Mesendoderm (in vitro differentiated cells): Measurements from ENCODE around the gene CAP1.
A peak's percentile ranks its signal among the peaks of the same experiment; 100 is the strongest.

Experiments
- DNase-seq: peaks from one replicate; pipeline ENCODE4 v3.0.0; 2013
- H2AK5ac ChIP-seq: 2 replicates; pipeline ENCODE4 v1.6.1; 2013; ENCODE audit warnings: low read length, inconsistent platforms
- H2BK120ac ChIP-seq: 2 replicates; pipeline ENCODE4 v1.6.1; 2013; ENCODE audit warnings: low read depth, mild to moderate bottlenecking, low read length, moderate library complexity, mixed read lengths
- H2BK15ac ChIP-seq: replicated peaks from 2 replicates; pipeline ENCODE4 v1.6.1; 2013; ENCODE audit warnings: low read depth, mild to moderate bottlenecking, moderate library complexity
- H2BK5ac ChIP-seq: 2 replicates; pipeline ENCODE4 v1.6.1; 2013; ENCODE audit warnings: low read length, inconsistent platforms
- H3K18ac ChIP-seq: 2 replicates; pipeline ENCODE4 v1.6.1; 2013; ENCODE audit warnings: mild to moderate bottlenecking, low read length, mixed read lengths
- H3K23ac ChIP-seq: one replicate; pipeline ENCODE4 v1.6.1; 2013; ENCODE audit warnings: low read length
- H3K27ac ChIP-seq: 2 replicates; pipeline ENCODE4 v1.5.1; 2013; ENCODE audit warnings: low read depth, mild to moderate bottlenecking, inconsistent platforms, low read length, moderate library complexity
- H3K27me3 ChIP-seq: 2 replicates; pipeline ENCODE4 v1.6.1; 2013; ENCODE audit warnings: low read length, control low read depth, mild to moderate bottlenecking, inconsistent platforms; ENCODE audit not compliant: insufficient read depth, poor library complexity
- H3K36me3 ChIP-seq: 2 replicates; pipeline ENCODE4 v1.6.1; 2013; ENCODE audit warnings: low read length, inconsistent platforms; ENCODE audit not compliant: control insufficient read depth, insufficient read depth
- H3K4ac ChIP-seq: one replicate; pipeline ENCODE4 v1.6.1; 2013; ENCODE audit warnings: low read depth, mild to moderate bottlenecking, low read length, moderate library complexity
- H3K4me1 ChIP-seq: 2 replicates; pipeline ENCODE4 v1.6.1; 2013; ENCODE audit warnings: low read depth, low read length, inconsistent platforms; ENCODE audit not compliant: control insufficient read depth
- H3K4me2 ChIP-seq: 2 replicates; pipeline ENCODE4 v1.6.1; 2013; ENCODE audit warnings: low read length
- H3K4me3 ChIP-seq: 2 replicates; pipeline ENCODE4 v1.5.1; 2013; ENCODE audit warnings: mild to moderate bottlenecking, low read length
- H3K56ac ChIP-seq: one replicate; pipeline ENCODE4 v1.6.1; 2013; ENCODE audit warnings: low read length
- H3K79me1 ChIP-seq: 2 replicates; pipeline ENCODE4 v1.6.1; 2013; ENCODE audit warnings: low read length, inconsistent platforms
- H3K79me2 ChIP-seq: 2 replicates; pipeline ENCODE4 v1.6.1; 2013; ENCODE audit warnings: mild to moderate bottlenecking, low read length; ENCODE audit not compliant: control insufficient read depth, insufficient read depth
- H3K9ac ChIP-seq: 2 replicates; pipeline ENCODE4 v1.6.1; 2013; ENCODE audit warnings: low read length, inconsistent platforms
- H4K5ac ChIP-seq: one replicate; pipeline ENCODE4 v1.6.1; 2013; ENCODE audit warnings: low read length
- H4K8ac ChIP-seq: one replicate; pipeline ENCODE4 v1.6.1; 2013; ENCODE audit warnings: low read depth, mild to moderate bottlenecking, control low read depth, low read length, moderate library complexity
- WGBS: extraction: QIAGEN DNeasy Blood & Tissue Kit; methylation state at CpG from one replicate; pipeline ENCODE4 v1.1.7; 2013; ENCODE audit warnings: low lambda C conversion rate, missing lambda C conversion rate; ENCODE audit not compliant: insufficient coverage; ENCODE audit errors: extremely low coverage; 5-methylcytosine and 5-hydroxymethylcytosine counted together

Gene CAP1

DNA sequence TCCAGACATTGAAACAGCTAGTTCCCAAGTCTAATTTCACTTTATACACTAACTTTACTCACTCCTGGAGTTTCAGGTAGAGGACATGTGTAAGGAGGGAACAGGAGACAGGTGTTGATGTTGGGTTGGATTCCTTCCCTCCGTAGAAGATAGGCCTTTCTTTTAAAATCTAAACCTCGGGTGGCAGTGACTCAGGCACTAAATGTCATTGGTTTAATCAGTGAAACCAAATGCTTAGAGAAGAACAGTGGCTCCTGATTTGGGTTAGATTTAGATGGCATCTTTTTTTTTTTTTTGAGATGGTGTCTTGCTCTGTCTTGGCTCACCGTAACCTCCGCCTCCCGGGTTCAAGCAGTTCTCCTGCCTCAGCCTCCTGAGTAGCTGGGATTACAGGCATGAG, 7.2 kb downstream of the CAP1 start:
- peaks cover 20% of the 10 kb centered on the region for H3K79me1 ChIP-seq
- no peak overlapping the region for H3K4me2 ChIP-seq
- H3K18ac ChIP-seq = no peak overlapping the region
- DNase-seq = no peak
- no peak overlapping the region for H3K4me3 ChIP-seq
- H2AK5ac ChIP-seq = no peak overlapping the region
- no peak overlapping the region for H3K4ac ChIP-seq
- H4K5ac ChIP-seq = no peak overlapping the region
- H3K4me1 ChIP-seq = no peaks in the 10 kb centered on the region
- H3K79me2 ChIP-seq = peaks cover 71% of the 10 kb centered on the region
- no peaks in the 10 kb centered on the region for H3K27me3 ChIP-seq
- H3K27ac ChIP-seq = no peak overlapping the region
- H3K9ac ChIP-seq = no peak overlapping the region
- peak overlapping the region; percentile 39 for H4K8ac ChIP-seq
- H2BK5ac ChIP-seq = no peak overlapping the region
- H3K56ac ChIP-seq = no peak overlapping the region
- H3K36me3 ChIP-seq = peaks cover 3% of the 10 kb centered on the region
- H3K23ac ChIP-seq = no peak overlapping the region
- H2BK15ac ChIP-seq = no peak overlapping the region
- no peak overlapping the region for H2BK120ac ChIP-seq
- WGBS = no CpG with 5 or more reads among the region's 5 CpGs

DNA sequence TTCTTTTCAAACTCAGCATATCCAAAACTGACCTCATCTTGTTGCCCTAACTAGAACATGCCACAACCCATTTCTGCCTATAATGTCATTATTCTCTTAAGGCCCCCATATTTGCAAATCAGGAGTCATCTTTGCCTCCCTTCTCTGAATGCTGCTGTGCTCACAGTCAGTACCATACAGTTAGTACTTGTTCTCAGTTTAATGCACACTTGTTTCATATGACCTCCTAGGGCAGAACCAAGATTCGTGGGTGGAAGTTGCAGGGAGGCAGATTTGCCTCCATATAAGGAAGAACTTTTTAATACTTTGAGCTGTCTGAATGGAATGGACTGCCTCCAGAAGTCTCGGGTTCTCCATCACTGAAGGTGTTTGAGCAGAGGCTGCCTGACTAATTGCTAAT, 9.2 kb downstream of the CAP1 start:
- H3K9ac ChIP-seq = no peak overlapping the region
- no peak overlapping the region for H3K4me2 ChIP-seq
- no peak for DNase-seq
- no peaks in the 10 kb centered on the region for H3K4me1 ChIP-seq
- H4K8ac ChIP-seq = no peak overlapping the region
- H2AK5ac ChIP-seq = no peak overlapping the region
- no peak overlapping the region for H3K4ac ChIP-seq
- no peak overlapping the region for H3K27ac ChIP-seq
- no peak overlapping the region for H3K18ac ChIP-seq
- no peak overlapping the region for H2BK15ac ChIP-seq
- no peak overlapping the region for H4K5ac ChIP-seq
- no peak overlapping the region for H2BK5ac ChIP-seq
- no peak overlapping the region for H3K56ac ChIP-seq
- peaks cover 68% of the 10 kb centered on the region for H3K79me2 ChIP-seq
- no CpG with 5 or more reads among the region's 2 CpGs for WGBS
- H2BK120ac ChIP-seq = no peak overlapping the region
- H3K36me3 ChIP-seq = peaks cover 3% of the 10 kb centered on the region
- H3K79me1 ChIP-seq = peaks cover 20% of the 10 kb centered on the region
- no peak overlapping the region for H3K4me3 ChIP-seq
- H3K23ac ChIP-seq = no peak overlapping the region
- H3K27me3 ChIP-seq = no peaks in the 10 kb centered on the region

DNA sequence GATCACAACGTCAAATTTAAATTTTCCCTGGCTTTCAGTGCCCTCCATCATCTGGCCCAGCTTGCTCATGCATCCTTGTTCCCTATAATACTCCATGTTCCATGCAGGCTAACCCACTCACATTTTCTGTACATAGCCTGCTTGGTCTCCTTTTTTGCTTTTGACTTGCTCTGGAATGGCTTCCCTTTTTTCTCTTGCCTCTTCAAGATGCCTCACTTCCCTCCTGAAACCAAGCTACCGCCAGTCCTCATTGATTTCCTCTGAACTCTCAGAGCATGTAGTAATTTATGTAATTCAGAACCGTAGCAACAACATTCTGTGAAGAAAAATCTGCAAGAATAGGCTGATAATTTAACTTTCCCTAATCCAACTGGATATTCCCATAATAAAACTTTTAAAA, 10.3 kb downstream of the CAP1 start:
- peaks cover 16% of the 10 kb centered on the region for H3K79me1 ChIP-seq
- H3K27ac ChIP-seq = no peak overlapping the region
- WGBS = no CpG with 5 or more reads among the region's 3 CpGs
- no peak overlapping the region for H2BK15ac ChIP-seq
- H3K36me3 ChIP-seq = peaks cover 3% of the 10 kb centered on the region
- no peak overlapping the region for H3K4ac ChIP-seq
- H3K4me1 ChIP-seq = no peaks in the 10 kb centered on the region
- H3K27me3 ChIP-seq = no peaks in the 10 kb centered on the region
- H4K5ac ChIP-seq = no peak overlapping the region
- no peak overlapping the region for H3K4me3 ChIP-seq
- no peak overlapping the region for H4K8ac ChIP-seq
- H2BK120ac ChIP-seq = no peak overlapping the region
- no peak overlapping the region for H3K18ac ChIP-seq
- DNase-seq = no peak
- H3K79me2 ChIP-seq = peaks cover 68% of the 10 kb centered on the region
- H3K56ac ChIP-seq = no peak overlapping the region
- H3K23ac ChIP-seq = no peak overlapping the region
- no peak overlapping the region for H2AK5ac ChIP-seq
- no peak overlapping the region for H2BK5ac ChIP-seq
- no peak overlapping the region for H3K4me2 ChIP-seq
- no peak overlapping the region for H3K9ac ChIP-seq

DNA sequence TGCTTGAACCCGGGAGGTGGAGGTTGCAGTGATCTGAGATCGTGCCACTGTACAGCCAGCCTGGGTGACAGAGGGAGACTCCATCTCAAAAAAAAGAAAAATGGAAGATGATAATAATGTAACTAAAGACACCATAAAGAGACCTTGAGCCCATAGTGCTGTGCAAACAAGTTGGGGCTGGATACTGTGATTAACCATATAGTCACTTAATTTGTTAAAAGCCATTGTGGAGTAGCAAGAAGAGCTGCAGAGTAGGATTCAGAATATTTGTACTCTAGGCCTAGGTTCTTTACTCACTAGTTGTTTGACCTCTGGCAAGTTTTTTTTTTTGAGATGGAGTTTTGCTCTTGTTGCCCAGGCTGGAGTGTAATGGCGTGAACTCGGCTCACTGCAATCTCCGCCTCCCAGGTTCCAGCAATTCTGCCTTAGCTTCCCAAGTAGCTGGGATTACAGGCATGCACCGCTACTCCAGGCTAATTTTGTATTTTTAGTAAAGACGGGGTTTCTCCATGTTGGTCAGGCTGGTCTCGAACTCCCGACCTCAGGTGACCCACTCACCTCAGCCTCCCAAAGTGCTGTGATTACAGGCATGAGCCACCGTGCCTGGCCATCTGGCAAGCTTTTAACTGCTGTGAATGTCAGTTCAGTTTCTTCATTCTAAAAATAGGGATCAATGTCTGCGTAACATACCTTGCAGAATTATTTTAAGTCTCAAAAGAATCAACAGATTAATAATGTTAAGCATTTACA, 12.8 kb downstream of the CAP1 start:
- Histone ChIP-seq H3K79me2 (peaks cover 66% of the 10 kb centered on the region), H3K36me3 (peaks cover 3% of the 10 kb centered on the region), H3K9ac (no peak overlapping the region), H2AK5ac (no peak overlapping the region), H2BK5ac (no peak overlapping the region), H3K79me1 (peaks cover 22% of the 10 kb centered on the region), H3K27me3 (no peaks in the 10 kb centered on the region), H3K4ac (no peak overlapping the region), H3K27ac (no peak overlapping the region), H3K23ac (no peak overlapping the region), H3K18ac (no peak overlapping the region), H2BK120ac (no peak overlapping the region), H3K4me2 (no peak overlapping the region), H4K5ac (no peak overlapping the region), H3K4me1 (no peaks in the 10 kb centered on the region), H2BK15ac (no peak overlapping the region), H3K56ac (no peak overlapping the region), H3K4me3 (no peak overlapping the region), H4K8ac (no peak overlapping the region)
- DNase-seq = no peak
- WGBS = no CpG with 5 or more reads among the region's 11 CpGs

DNA sequence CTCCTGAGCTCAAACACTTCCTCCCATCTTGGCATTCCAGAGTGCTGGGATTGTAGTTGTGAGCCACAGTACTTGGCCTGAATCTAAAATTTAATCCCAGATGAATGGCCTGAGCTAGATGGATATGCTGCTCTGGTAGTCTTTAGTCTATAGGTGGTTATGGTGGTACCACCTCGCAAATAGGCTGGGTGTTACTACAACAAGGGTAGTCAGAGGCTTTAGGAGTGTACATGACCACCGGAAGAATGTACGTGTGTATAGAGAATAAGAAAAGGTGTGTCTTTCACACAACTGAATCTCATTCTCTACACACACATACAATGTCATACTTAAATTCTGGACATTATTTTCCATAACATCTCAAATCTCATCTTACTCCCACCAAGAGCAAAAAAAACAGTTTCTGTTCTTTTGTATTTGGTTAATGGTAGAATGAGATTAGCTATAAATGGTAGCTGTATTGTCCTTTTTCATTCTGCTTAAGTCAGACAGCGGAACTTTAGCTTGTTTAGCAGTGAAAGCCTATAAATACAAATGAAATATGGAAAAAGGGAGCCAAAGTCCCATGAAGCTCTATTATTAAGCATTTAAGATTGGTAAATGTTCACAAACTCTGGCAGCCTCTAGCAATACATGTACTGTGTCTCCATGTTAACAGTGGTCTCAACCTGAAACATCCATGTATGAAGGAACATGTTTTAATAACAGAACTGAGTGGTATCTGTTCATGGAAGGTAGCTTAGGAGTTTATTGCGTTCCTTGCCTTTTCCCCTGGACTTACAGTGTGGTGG, 16.2 kb downstream of the CAP1 start:
- no peak overlapping the region for H2AK5ac ChIP-seq
- no CpG with 5 or more reads among the region's 5 CpGs for WGBS
- H3K27ac ChIP-seq = no peak overlapping the region
- H3K79me2 ChIP-seq = peaks cover 51% of the 10 kb centered on the region
- H3K4me1 ChIP-seq = peaks cover 4% of the 10 kb centered on the region
- H3K36me3 ChIP-seq = peaks cover 6% of the 10 kb centered on the region
- H3K4ac ChIP-seq = no peak overlapping the region
- no peaks in the 10 kb centered on the region for H3K27me3 ChIP-seq
- no peak overlapping the region for H4K5ac ChIP-seq
- H3K56ac ChIP-seq = no peak overlapping the region
- no peak overlapping the region for H3K18ac ChIP-seq
- H2BK15ac ChIP-seq = no peak overlapping the region
- DNase-seq = no peak
- peaks cover 17% of the 10 kb centered on the region for H3K79me1 ChIP-seq
- H3K4me3 ChIP-seq = no peak overlapping the region
- no peak overlapping the region for H3K9ac ChIP-seq
- no peak overlapping the region for H2BK120ac ChIP-seq
- no peak overlapping the region for H4K8ac ChIP-seq
- no peak overlapping the region for H2BK5ac ChIP-seq
- H3K4me2 ChIP-seq = no peak overlapping the region
- H3K23ac ChIP-seq = no peak overlapping the region
